Activated T-cell treated with anti-CD3 and anti-CD28 coated beads, Interleukin-2, amount 50 U/mL, for 4 hours (primary cell): ENCODE measurements around the gene LZTR1. TPM values are rescaled to one million over a fixed set of nuclear protein-coding genes. Genes with fewer than 3 reads are reported as not detected.
"Not testable (repeated sequence)": the region's sequence is repeated elsewhere in the genome, so short reads cannot be mapped to it uniquely, and the experiment has no call there.

Experiments used
- ATAC-seq, 2 donors: fragments of 200-7000 bp; cut with Tn5 transposase; one replicate each; pipeline ENCODE4 v1.10.0; 2021
- DNase-seq: peaks from one replicate; pipeline ENCODE4 v3.0.0-alpha.2; 2020
- H3K27me3 Mint-ChIP-seq: one replicate; pipeline ENCODE4 v1.8.0; 2021; ENCODE audit warnings: low read depth, mixed read lengths
- H3K36me3 Mint-ChIP-seq: one replicate; pipeline ENCODE4 v1.8.0; 2022; ENCODE audit warnings: mixed read lengths; ENCODE audit not compliant: insufficient read depth
- H3K4me1 Mint-ChIP-seq: one replicate; pipeline ENCODE4 v1.8.0; 2021; ENCODE audit warnings: low read depth, mixed read lengths
- H3K4me3 Mint-ChIP-seq: one replicate; pipeline ENCODE4 v1.8.0; 2021; ENCODE audit warnings: mild to moderate bottlenecking, moderate library complexity, mixed read lengths
- H3K9me3 Mint-ChIP-seq: one replicate; pipeline ENCODE4 v1.8.0; 2021; ENCODE audit warnings: mixed read lengths
- total RNA-seq, 3 donors: library from RNA; stranded (reverse); gene quantifications; one replicate each; pipeline ENCODE4 v1.2.1, GENCODE V29; 2021

Gene LZTR1
- total RNA-seq, 3 donors from 2014 or later, result 82.4 to 96.6 (median 84.7) TPM

DNA sequence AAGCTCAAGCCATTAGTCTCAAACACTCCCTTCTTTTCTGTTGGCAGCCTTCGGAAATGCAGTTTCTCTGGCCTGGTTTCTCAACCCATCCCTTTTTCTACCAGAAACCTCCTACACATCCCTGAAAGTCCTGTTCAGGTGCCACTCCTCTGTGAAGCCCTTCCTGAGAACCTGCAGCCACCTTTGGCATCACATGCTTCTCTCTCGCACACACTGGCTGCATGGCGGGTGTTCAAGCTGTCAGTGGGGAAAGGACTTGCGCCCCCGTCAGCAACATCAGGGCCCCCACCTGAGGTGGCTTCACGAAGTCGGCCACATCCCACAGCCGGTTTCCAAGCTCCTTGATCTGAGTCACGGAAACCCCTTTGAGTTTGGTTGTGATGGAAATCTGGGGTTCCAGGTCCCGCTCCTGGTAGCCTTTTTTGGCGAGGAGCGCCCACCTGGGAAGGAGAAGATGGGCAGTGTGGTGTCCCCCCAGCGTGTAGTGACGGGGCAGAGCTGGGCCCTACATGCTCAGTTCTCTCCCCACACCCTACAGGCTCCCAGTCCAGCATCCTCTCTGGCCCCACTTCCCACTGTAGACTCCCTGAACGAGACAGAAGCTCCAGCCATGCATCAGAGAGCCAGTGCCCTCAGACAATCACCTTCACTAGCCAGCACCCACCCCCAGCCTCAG is 61.9 kb downstream of the LZTR1 start:
- H3K9me3 Mint-ChIP-seq, result no peaks in the 10 kb centered on the region
- ATAC-seq, result no peak

DNA sequence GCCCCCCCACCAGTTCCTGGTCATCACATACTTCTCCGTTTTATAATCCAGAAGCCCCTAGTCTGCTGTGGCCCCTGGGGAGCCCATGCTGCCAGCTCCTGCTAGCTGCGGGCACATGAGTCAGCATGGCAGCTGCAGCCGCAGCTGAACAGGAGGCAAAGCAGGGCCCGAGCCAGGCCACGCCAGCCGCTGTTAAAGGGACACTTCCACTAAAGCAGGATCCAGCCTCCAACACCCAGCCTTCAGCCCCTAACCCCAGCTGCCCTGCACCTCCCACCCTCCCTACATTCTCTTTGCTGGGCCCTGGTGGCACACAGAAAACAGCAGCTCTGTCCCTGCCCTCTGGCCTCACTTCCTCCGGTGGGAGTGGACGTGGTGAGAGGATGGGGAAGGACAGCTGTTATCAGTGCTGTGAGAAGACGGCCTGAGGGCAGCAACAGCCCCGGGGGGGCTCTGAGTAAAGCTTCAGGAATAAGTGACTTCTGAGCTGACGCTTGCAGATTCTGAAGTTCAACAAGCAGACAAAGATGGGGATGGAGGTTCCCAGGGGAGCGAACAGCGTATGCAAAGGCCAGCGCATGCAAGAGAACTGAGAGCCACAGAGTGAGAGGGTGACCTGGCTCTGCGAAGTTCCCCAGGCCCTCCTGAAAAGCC is 63.0 kb downstream of the LZTR1 start:
- Mint-ChIP-seq H3K4me3 (peak overlapping the region; percentile 59), H3K36me3 (no peaks in the 10 kb centered on the region), H3K4me1 (peaks cover 27% of the 10 kb centered on the region), H3K27me3 (peaks cover 21% of the 10 kb centered on the region), H3K9me3 (no peaks in the 10 kb centered on the region)
- DNase-seq (no peak), ATAC-seq (peak; percentile 47 to 48)

More for the DNA sequence above, 61.9 kb downstream of the LZTR1 start:
- Mint-ChIP-seq H3K27me3 (peaks cover 25% of the 10 kb centered on the region), H3K36me3 (no peaks in the 10 kb centered on the region), H3K4me3 (no peak overlapping the region), H3K4me1 (peaks cover 27% of the 10 kb centered on the region)
- DNase-seq, result no peak

DNA sequence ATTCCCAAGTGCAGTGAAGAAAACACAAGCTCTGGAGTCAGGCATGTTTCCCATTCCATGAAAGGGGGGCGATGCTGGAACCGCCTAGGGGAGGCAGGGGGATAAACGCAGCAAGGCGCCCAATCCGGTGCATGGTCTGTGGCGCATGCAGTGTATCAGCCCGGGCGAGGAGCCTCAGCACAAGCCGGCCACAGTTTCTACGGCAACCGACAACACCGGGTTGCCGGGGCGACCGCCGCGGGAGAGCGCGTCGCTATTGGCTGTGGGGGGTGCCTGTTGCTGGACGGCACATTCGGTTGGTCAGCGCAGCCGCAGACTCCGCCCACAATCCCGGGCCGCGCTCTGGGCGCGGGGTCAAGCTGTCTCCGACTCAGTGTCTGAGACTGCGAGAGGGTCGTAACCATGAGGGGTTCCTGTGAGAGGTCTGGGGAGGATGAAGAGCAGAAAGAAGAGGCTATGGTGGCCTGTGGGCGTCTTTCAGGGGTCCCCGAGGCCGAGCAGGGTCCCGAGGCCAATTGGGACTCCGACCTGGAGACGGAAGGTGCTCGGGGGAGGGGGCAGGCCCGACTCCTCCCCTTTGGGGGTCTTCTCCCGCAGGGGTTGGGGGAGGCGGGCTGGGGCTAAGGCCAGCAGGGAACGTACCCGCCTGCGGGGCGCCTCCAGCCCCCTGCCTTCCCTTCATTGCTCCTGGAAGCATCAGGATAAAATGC is 63.6 kb downstream of the LZTR1 start, which contains the start of gene LRRC74B:
Gene LRRC74B, plus strand, starts transcription at position 362 of the 710 bp plus-strand sequence. Its CDS starts 41 bp downstream, at position 403.
- ATAC-seq (peak; percentile 98 to 99), DNase-seq (peak; percentile 46)
- Mint-ChIP-seq H3K4me1 (peaks cover 27% of the 10 kb centered on the region), H3K4me3 (peak within 1 kb of the TSS; percentile 59), H3K36me3 (no peaks in the 10 kb centered on the region), H3K27me3 (peaks cover 21% of the 10 kb centered on the region), H3K9me3 (no peaks in the 10 kb centered on the region)

DNA sequence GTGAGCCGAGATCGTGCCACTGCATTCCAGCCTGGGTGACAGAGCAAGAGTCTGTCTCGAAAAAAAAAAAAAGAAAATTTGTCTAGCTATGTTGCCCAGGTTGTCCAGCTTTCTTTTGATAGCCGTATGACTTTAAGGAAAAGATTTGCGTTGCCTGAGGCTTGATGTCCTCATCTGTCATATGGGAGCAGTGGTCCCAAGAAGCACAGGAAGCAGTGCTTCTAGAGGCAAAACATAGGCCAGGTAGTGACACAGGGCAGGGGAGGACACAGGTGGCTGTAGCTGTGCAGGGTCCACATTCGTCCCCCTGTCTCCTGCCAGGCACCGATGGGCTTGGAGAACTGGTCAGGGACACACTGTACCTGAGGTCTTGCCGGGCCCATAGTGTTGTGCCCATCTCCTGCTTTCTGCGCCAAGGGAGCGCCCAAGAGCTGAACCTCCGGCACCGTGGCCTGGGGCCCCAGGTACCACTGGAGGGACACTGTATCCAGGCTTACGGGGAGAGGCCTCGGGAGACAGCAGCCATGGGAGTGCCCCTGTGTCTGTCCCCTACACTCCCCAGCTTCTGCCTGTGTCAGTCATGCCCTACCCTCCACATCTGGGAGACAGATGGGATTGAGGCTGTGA is 65.1 kb downstream of the LZTR1 start:
- Mint-ChIP-seq H3K4me1 (peaks cover 27% of the 10 kb centered on the region), H3K27me3 (peaks cover 21% of the 10 kb centered on the region), H3K4me3 (no peak overlapping the region), H3K36me3 (no peaks in the 10 kb centered on the region), H3K9me3 (no peaks in the 10 kb centered on the region)
- DNase-seq, result no peak
- no peak for ATAC-seq

DNA sequence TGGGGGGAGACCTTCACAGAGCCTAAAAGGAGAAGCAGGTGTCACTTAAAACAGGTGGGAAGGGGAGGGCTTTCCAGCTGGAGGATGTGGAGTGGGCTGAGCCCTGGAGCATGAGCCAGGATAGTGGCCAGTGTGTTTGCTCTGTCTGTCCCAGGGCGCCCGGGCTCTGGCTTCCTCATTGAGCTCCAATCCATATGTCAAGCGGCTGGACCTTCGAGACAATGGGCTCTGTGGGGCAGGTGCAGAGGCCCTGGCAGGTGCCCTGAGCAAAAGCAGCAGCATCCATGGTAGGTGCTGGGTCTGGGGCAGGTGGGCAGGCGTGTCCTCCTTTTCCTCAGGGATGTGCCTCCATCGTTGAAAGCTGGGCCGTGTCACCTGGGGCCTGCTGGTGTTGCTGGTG is 65.6 kb downstream of the LZTR1 start:
- Mint-ChIP-seq H3K36me3 (no peaks in the 10 kb centered on the region), H3K27me3 (peaks cover 19% of the 10 kb centered on the region), H3K4me3 (no peak overlapping the region), H3K4me1 (peaks cover 27% of the 10 kb centered on the region), H3K9me3 (no peaks in the 10 kb centered on the region)
- no peak for DNase-seq
- no peak for ATAC-seq

DNA sequence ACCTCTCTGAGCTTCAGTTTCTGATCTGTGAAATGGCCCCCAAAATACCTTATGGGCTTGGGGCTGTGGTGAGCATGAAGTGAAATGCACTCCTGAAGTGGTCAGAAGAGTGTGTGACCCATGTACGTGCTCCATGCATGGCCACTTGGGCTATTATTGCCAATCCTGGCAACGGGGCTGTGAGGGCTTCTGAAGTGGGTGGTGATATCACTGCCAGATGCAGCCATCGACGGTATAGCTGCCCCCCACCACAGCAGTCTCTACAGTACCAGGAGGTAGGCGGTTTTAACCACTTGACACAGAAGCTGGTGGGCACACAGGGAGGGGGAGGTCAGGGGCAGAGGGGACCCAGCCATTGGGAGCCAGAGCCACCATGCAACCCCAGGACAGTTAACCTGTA is 66.4 kb downstream of the LZTR1 start:
- peaks cover 12% of the 10 kb centered on the region for H3K27me3 Mint-ChIP-seq
- not testable (repeated sequence) for ATAC-seq, H3K4me3 Mint-ChIP-seq, DNase-seq, H3K36me3 Mint-ChIP-seq, H3K9me3 Mint-ChIP-seq
- peaks cover 22% of the 10 kb centered on the region for H3K4me1 Mint-ChIP-seq

Other genes starting within 250 kb of the LZTR1 start
- under 1 TPM in 1 of 3 donors, not detected in 2; 0.15 TPM for gene SERPIND1, start 208.2 kb upstream of the LZTR1 start, total RNA-seq
- gene PI4KA, start 123.5 kb upstream of the LZTR1 start, total RNA-seq, result 10 to 100 TPM; 64.1 to 66.6 (median 66.5) TPM
- 10 to 100 TPM; 19.0 to 22.6 (median 22.2) TPM for gene SNAP29, start 123.3 kb upstream of the LZTR1 start, total RNA-seq
- gene CRKL, start 64.9 kb upstream of the LZTR1 start, total RNA-seq, result 10 to 100 TPM; 82.9 to 90.5 (median 89.2) TPM
- under 1 TPM; 0.30 to 0.78 (median 0.47) TPM for gene AIFM3, start 15.0 kb upstream of the LZTR1 start, total RNA-seq
- 10 to 100 TPM; 53.6 to 55.0 (median 53.6) TPM for gene THAP7, start 19.8 kb downstream of the LZTR1 start, total RNA-seq
- under 1 TPM in 1 of 3 donors, not detected in 2; 0.13 TPM for gene P2RX6, start 32.9 kb downstream of the LZTR1 start, total RNA-seq
- gene SLC7A4, start 50.3 kb downstream of the LZTR1 start, total RNA-seq, result under 1 TPM in 2 of 3 donors, not detected in 1; 0.10 to 0.13 TPM
- gene LRRC74B, start 63.6 kb downstream of the LZTR1 start, total RNA-seq, result not detected